ENCODE results near the gene RBM33.

Gene RBM33

GRCh38 chr7:155637155-155637554 lies 7.3 kb upstream of the RBM33 start:
- Mint-ChIP-seq H3K36me3 (ENCODE audit: low read depth) (peaks cover 51% of the 10 kb centered on the region), H3K27ac (no peak overlapping the region), H3K4me1 (no peaks in the 10 kb centered on the region), H3K4me3 (no peak overlapping the region), H3K27me3 (ENCODE audit: low read depth) (no peaks in the 10 kb centered on the region), H3K9me3 (peaks cover 81% of the 10 kb centered on the region)
- TF ChIP-seq CTCF (IDR thresholded peaks at IDR 0.05; ENCODE audit: unreplicated experiment in 3 of 3), result no peak

GRCh38 chr7:155638366-155638765 lies 6.1 kb upstream of the RBM33 start:
- H3K27ac Mint-ChIP-seq, result no peak overlapping the region
- no peak overlapping the region for H3K4me3 Mint-ChIP-seq
- no peak for TF ChIP-seq CTCF (IDR thresholded peaks at IDR 0.05; ENCODE audit: unreplicated experiment in 3 of 3)
- H3K4me1 Mint-ChIP-seq, result peaks cover 1% of the 10 kb centered on the region
- H3K36me3 Mint-ChIP-seq (ENCODE audit: low read depth), result peaks cover 60% of the 10 kb centered on the region
- peaks cover 74% of the 10 kb centered on the region for H3K9me3 Mint-ChIP-seq
- no peaks in the 10 kb centered on the region for H3K27me3 Mint-ChIP-seq (ENCODE audit: low read depth)

GRCh38 chr7:155639958-155640520 lies 4.4 kb upstream of the RBM33 start:
- Mint-ChIP-seq H3K4me1 (peaks cover 11% of the 10 kb centered on the region), H3K36me3 (ENCODE audit: low read depth) (peaks cover 73% of the 10 kb centered on the region), H3K27ac (no peak overlapping the region), H3K9me3 (peaks cover 67% of the 10 kb centered on the region), H3K27me3 (ENCODE audit: low read depth) (no peaks in the 10 kb centered on the region), H3K4me3 (no peak overlapping the region)
- no peak for TF ChIP-seq CTCF (IDR thresholded peaks at IDR 0.05; ENCODE audit: unreplicated experiment in 3 of 3)

- Mint-ChIP-seq H3K9me3 (peaks cover 65% of the 10 kb centered on the region), H3K36me3 (ENCODE audit: low read depth) (peaks cover 78% of the 10 kb centered on the region), H3K27me3 (ENCODE audit: low read depth) (no peaks in the 10 kb centered on the region), H3K27ac (no peak overlapping the region), H3K4me1 (peaks cover 17% of the 10 kb centered on the region), H3K4me3 (no peak overlapping the region)
- no peak for TF ChIP-seq CTCF (IDR thresholded peaks at IDR 0.05; ENCODE audit: unreplicated experiment in 3 of 3)
These were observed 3.8 kb upstream of the RBM33 start for GRCh38 chr7:155640629-155641028.

DNA sequence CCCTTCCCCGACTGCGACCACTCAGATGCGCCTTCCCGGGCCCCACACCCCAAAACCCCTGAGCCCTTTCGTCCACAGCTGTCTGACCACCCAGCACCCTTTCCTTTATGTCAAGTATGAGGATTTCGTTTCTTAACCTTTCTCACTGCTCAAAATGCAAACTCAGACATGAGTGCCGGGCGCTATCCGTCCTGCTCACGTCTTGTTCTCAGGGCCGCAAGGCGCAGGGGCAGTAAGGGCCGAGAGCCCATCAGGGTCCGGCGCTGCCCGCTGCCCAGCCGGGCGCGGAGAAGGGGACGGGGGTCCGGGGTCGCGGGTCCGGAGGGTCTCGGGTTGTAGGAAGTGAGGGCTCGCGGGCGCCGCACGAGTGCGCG lies 670 bp upstream of the RBM33 start:
- H3K36me3 Mint-ChIP-seq (ENCODE audit: low read depth), result peaks cover 92% of the 10 kb centered on the region
- H3K4me3 Mint-ChIP-seq, result peak overlapping the region; percentile 96 to 99 (median 97)
- peaks cover 52% of the 10 kb centered on the region for H3K9me3 Mint-ChIP-seq
- TF ChIP-seq CTCF (IDR thresholded peaks at IDR 0.05; ENCODE audit: unreplicated experiment in 3 of 3), result no peak
- peak overlapping the region; percentile 96 to 99 (median 99) for H3K27ac Mint-ChIP-seq
- peaks cover 29% of the 10 kb centered on the region for H3K4me1 Mint-ChIP-seq
- H3K27me3 Mint-ChIP-seq (ENCODE audit: low read depth), result no peaks in the 10 kb centered on the region

DNA sequence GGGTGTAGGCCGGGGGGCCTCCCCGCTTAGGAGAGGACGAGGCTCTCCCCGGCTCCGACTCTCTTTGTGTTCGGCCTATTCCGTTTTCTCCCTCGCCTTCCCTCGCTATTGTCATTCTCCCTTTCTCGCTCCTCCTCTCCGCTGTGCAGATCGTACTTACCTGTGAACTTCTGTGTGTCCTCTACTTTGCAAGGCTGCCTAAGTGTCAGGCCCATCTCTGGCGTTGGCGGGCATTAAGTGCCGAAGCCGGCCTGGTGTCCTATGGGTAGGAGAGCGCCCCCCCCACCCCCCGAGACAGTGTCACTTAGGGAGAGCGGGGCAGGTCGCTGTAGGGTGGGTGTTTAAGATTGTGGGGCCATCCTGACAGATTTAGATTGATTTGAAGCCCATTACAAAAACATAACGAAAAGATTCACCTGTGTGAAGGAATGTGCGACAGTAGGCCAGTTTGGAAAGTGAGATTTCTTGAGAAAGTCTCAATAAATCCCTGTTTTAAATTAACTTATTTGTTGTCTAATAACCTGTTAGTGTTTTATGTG lies 579 bp downstream of the RBM33 start:
- Mint-ChIP-seq H3K36me3 (ENCODE audit: low read depth) (peaks cover 93% of the 10 kb centered on the region), H3K27ac (peak overlapping the region; percentile 98 to 99 (median 99)), H3K4me1 (peaks cover 29% of the 10 kb centered on the region), H3K27me3 (ENCODE audit: low read depth) (no peaks in the 10 kb centered on the region), H3K9me3 (peaks cover 52% of the 10 kb centered on the region), H3K4me3 (peak overlapping the region; percentile 96 to 99 (median 97))
- no peak for TF ChIP-seq CTCF (IDR thresholded peaks at IDR 0.05; ENCODE audit: unreplicated experiment in 3 of 3)
